DOHH2 (cell line): ENCODE results near the gene MARCHF6.
"Not testable (repeated sequence)": the region's sequence is repeated elsewhere in the genome, so short reads cannot be mapped to it uniquely, and the experiment has no call there.

ENCODE experiments used
- H3F3A ChIP-seq: fragments of 200-600 bp; sonication (generic), shearing (Covaris generic); 2 replicates; pipeline ENCODE4 v1.6.0; 2016; ENCODE audit warnings: antibody characterized with exemption, mild to moderate bottlenecking; ENCODE audit not compliant: control insufficient read depth, insufficient read depth
- H3K27ac ChIP-seq: fragments of 200-600 bp; sonication (generic); 2 replicates; pipeline ENCODE4 v1.5.1; 2014; ENCODE audit warnings: low read depth, mild to moderate bottlenecking, low read length, moderate library complexity
- H3K27me3 ChIP-seq: fragments of 200-600 bp; sonication (generic); 2 replicates; pipeline ENCODE4 v1.6.1; 2014; ENCODE audit warnings: mild to moderate bottlenecking, low read length, mixed read lengths; ENCODE audit not compliant: control insufficient read depth
- H3K36me3 ChIP-seq: fragments of 200-600 bp; sonication (generic); 2 replicates; pipeline ENCODE4 v1.6.1; 2014; ENCODE audit warnings: mild to moderate bottlenecking, low read length, moderate library complexity, mixed read lengths; ENCODE audit not compliant: control insufficient read depth
- H3K4me1 ChIP-seq: fragments of 200-600 bp; sonication (generic); 2 replicates; pipeline ENCODE4 v1.6.1; 2014; ENCODE audit warnings: mild to moderate bottlenecking, low read length, mixed read lengths; ENCODE audit not compliant: control insufficient read depth
- H3K4me2 ChIP-seq: fragments of 200-600 bp; sonication (generic); 2 replicates; pipeline ENCODE4 v1.6.0; 2014; ENCODE audit warnings: mild to moderate bottlenecking, low read length, moderate library complexity
- H3K4me3 ChIP-seq: fragments of 200-600 bp; sonication (generic); 2 replicates; pipeline ENCODE4 v1.5.1; 2014; ENCODE audit warnings: mild to moderate bottlenecking, low read length, mixed read lengths
- H3K79me2 ChIP-seq: fragments of 200-600 bp; sonication (generic); 2 replicates; pipeline ENCODE4 v1.6.1; 2014; ENCODE audit warnings: mild to moderate bottlenecking, low read length, mixed read lengths; ENCODE audit not compliant: control insufficient read depth
- H3K9me2 ChIP-seq: fragments of 200-600 bp; sonication (generic); replicated peaks from 2 replicates; pipeline ENCODE4 v1.6.1; 2014; ENCODE audit warnings: mild to moderate bottlenecking, low read length, mixed read lengths; ENCODE audit not compliant: control insufficient read depth
- H3K9me3 ChIP-seq: fragments of 200-600 bp; sonication (generic); 2 replicates; pipeline ENCODE4 v1.6.1; 2014; ENCODE audit warnings: antibody characterized with exemption, low read length, mixed read lengths; ENCODE audit not compliant: control insufficient read depth, insufficient read depth
- H4K20me1 ChIP-seq: fragments of 200-600 bp; sonication (generic); 2 replicates; pipeline ENCODE4 v1.6.0; 2014; ENCODE audit warnings: low read depth, mild to moderate bottlenecking, antibody characterized with exemption, low read length, moderate library complexity; ENCODE audit not compliant: control insufficient read depth, insufficient read depth
- CTCF ChIP-seq: fragments of 200-600 bp; sonication (generic); IDR thresholded peaks from one replicate; pipeline ENCODE4 v1.5.1; 2014; ENCODE audit warnings: antibody characterized with exemption, mild to moderate bottlenecking, low read depth, low read length; ENCODE audit not compliant: poor library complexity, severe bottlenecking
- EZH2phosphoT487 ChIP-seq: fragments of 200-600 bp; sonication (generic); IDR thresholded peaks from 2 replicates; pipeline ENCODE4 v1.6.1; 2017; ENCODE audit warnings: borderline replicate concordance, mild to moderate bottlenecking, antibody characterized with exemption, low read length, moderate library complexity, mixed read lengths

The MARCHF6 gene

DNA sequence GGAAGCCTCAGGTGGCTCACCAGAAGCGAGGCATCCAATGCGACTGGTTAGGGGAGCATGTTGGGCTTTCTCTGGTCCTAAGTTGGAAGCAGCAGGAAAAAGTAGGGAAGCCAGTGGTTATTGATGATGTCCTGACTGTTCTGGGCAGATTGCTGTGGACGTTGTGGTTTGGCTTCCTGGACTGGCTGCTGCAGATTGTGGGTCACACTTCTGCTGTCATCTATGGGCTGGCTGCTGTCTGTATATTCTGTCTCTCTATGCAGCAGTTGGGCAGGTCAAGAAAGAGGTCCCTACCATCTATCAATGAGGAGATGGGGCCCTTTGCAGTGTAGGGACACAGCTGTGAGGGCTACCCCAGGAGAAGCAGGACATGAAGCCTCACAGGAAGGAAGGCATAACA is 13.5 kb upstream of the MARCHF6 start:
- no peaks in the 10 kb centered on the region for H3K4me1 ChIP-seq
- H3K9me2 ChIP-seq = no peaks in the 10 kb centered on the region
- H3K27ac ChIP-seq = no peak overlapping the region
- H3K36me3 ChIP-seq = no peaks in the 10 kb centered on the region
- no peak overlapping the region for H3K4me2 ChIP-seq
- H3K79me2 ChIP-seq = no peaks in the 10 kb centered on the region
- no peak overlapping the region for H3K4me3 ChIP-seq
- no peaks in the 10 kb centered on the region for H3K9me3 ChIP-seq
- no peaks in the 10 kb centered on the region for H3F3A ChIP-seq
- no peaks in the 10 kb centered on the region for H4K20me1 ChIP-seq
- no peaks in the 10 kb centered on the region for H3K27me3 ChIP-seq
- TF ChIP-seq EZH2phosphoT487 (no peak), CTCF (no peak)

DNA sequence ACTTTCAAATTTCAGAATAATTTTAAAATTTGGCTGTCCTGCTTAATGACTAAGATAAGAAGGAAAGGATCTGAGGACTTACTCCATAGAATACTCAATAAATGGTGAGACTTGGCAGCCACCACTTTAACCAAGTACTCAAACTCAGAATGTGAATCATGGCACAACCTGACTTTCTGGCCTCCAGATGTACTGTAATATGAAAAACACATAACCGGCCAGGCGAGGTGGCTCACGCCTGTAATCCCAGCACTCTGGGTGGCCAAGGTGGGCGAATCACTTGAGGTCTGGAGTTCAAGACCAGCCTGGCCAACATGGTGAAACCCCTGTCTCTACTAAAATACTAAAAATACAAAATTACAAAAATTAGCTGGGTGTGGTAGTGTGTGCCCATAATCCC is 10.0 kb upstream of the MARCHF6 start:
- Histone ChIP-seq H3K27ac (no peak overlapping the region), H4K20me1 (no peaks in the 10 kb centered on the region), H3K36me3 (no peaks in the 10 kb centered on the region), H3K4me1 (no peaks in the 10 kb centered on the region), H3K9me3 (no peaks in the 10 kb centered on the region), H3F3A (peaks cover 4% of the 10 kb centered on the region; the same call in 1 of the 2 replicates), H3K79me2 (no peaks in the 10 kb centered on the region), H3K4me2 (no peak overlapping the region), H3K9me2 (no peaks in the 10 kb centered on the region), H3K27me3 (no peaks in the 10 kb centered on the region), H3K4me3 (no peak overlapping the region)
- no peak for TF ChIP-seq EZH2phosphoT487
- no peak for TF ChIP-seq CTCF

DNA sequence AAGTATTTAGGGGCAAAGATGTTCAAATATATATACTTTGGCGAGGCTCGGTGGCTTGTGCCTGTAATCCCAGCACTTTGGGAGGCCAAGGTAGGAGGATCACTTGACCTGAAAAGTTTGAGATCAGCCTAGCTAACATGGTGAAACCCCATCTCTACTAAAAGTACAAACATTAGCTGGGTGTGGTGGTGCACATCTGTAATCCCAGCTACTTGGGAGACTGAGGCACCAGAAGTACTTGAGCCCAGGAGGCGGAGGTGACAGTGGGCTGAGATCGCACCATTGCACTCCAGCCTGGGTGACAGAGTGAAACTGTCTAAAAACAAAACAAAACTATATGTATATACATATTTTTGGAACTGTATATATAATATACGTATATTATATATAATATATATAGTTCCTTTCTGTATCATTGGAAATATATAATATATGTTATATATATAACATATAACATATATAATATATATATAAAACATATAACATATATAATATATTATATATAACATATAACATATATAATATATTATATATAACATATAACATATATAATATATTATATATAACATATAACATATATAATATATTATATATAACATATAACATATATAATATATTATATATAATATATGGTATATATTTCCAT is 8.9 kb upstream of the MARCHF6 start:
- H3K4me3 ChIP-seq, H3K4me1 ChIP-seq, H3K27me3 ChIP-seq, H3K9me2 ChIP-seq, H3K36me3 ChIP-seq, H3K27ac ChIP-seq, H3K9me3 ChIP-seq, H3K4me2 ChIP-seq, H4K20me1 ChIP-seq, H3F3A ChIP-seq, H3K79me2 ChIP-seq: not testable (repeated sequence)

GRCh38 chr5:10348258-10348657 is 5.2 kb upstream of the MARCHF6 start:
- Histone ChIP-seq H3F3A (peaks cover 4% of the 10 kb centered on the region; the same call in 1 of the 2 replicates), H3K4me2 (no peak overlapping the region), H3K79me2 (peaks cover 14% of the 10 kb centered on the region), H3K9me2 (no peaks in the 10 kb centered on the region), H3K27ac (no peak overlapping the region), H3K4me1 (peaks cover 11% of the 10 kb centered on the region), H4K20me1 (no peaks in the 10 kb centered on the region), H3K4me3 (no peak overlapping the region), H3K9me3 (no peaks in the 10 kb centered on the region), H3K36me3 (no peaks in the 10 kb centered on the region), H3K27me3 (no peaks in the 10 kb centered on the region)
- TF ChIP-seq EZH2phosphoT487 (no peak), CTCF (no peak)
